ENCODE results near the gene CCNYL1.
"Not testable (repeated sequence)": the region's sequence is repeated elsewhere in the genome, so short reads cannot be mapped to it uniquely, and the experiment has no call there.

The CCNYL1 gene

GRCh38 chr2:207734636-207735512 is 23.4 kb downstream of the CCNYL1 start:
- no peak for DNase-seq (ENCODE audit: low spot score)

- DNase-seq (ENCODE audit: low spot score) = not testable (repeated sequence)
Observed at GRCh38 chr2:207735513-207735859, 24.0 kb downstream of the CCNYL1 start.

- no peak for DNase-seq (ENCODE audit: low spot score)
Observed at GRCh38 chr2:207743514-207743913, 32.1 kb downstream of the CCNYL1 start.

GRCh38 chr2:207744050-207744449 is 32.6 kb downstream of the CCNYL1 start:
- no peak for DNase-seq (ENCODE audit: low spot score)

- DNase-seq (ENCODE audit: low spot score) = no peak
Observed at GRCh38 chr2:207744451-207744850, 33.0 kb downstream of the CCNYL1 start.

- peak; percentile 38 for DNase-seq (ENCODE audit: low spot score)
Observed at GRCh38 chr2:207746131-207746530, 34.7 kb downstream of the CCNYL1 start.

- no peak for DNase-seq (ENCODE audit: low spot score)
Observed at GRCh38 chr2:207747653-207748560, 36.5 kb downstream of the CCNYL1 start.

- DNase-seq (ENCODE audit: low spot score) = no peak
Observed at GRCh38 chr2:207748993-207749392, 37.6 kb downstream of the CCNYL1 start.

GRCh38 chr2:207749873-207750272 is 38.4 kb downstream of the CCNYL1 start:
- no peak for DNase-seq (ENCODE audit: low spot score)

GRCh38 chr2:207750345-207750744 is 38.9 kb downstream of the CCNYL1 start:
- no peak for DNase-seq (ENCODE audit: low spot score)

- DNase-seq (ENCODE audit: low spot score) = no peak
Observed at GRCh38 chr2:207750876-207751275, 39.4 kb downstream of the CCNYL1 start.

- not testable (repeated sequence) for DNase-seq (ENCODE audit: low spot score)
Observed at GRCh38 chr2:207753688-207754087, 42.2 kb downstream of the CCNYL1 start.

GRCh38 chr2:207754498-207755383 is 43.3 kb downstream of the CCNYL1 start:
- DNase-seq (ENCODE audit: low spot score) = no peak

GRCh38 chr2:207758025-207758424 is 46.6 kb downstream of the CCNYL1 start:
- no peak for DNase-seq (ENCODE audit: low spot score)

- no peak for DNase-seq (ENCODE audit: low spot score)
Observed at GRCh38 chr2:207759890-207760289, 48.5 kb downstream of the CCNYL1 start.

GRCh38 chr2:207760453-207760852 is 49.0 kb downstream of the CCNYL1 start:
- no peak for DNase-seq (ENCODE audit: low spot score)

GRCh38 chr2:207761426-207761825 is 50.0 kb downstream of the CCNYL1 start:
- not testable (repeated sequence) for DNase-seq (ENCODE audit: low spot score)

GRCh38 chr2:207762146-207762545 is 50.7 kb downstream of the CCNYL1 start:
- DNase-seq (ENCODE audit: low spot score) = no peak

GRCh38 chr2:207763303-207763917 is 52.0 kb downstream of the CCNYL1 start:
- DNase-seq (ENCODE audit: low spot score) = no peak

GRCh38 chr2:207764096-207764630 is 52.7 kb downstream of the CCNYL1 start:
- no peak for DNase-seq (ENCODE audit: low spot score)

GRCh38 chr2:207765547-207765946 is 54.1 kb downstream of the CCNYL1 start:
- DNase-seq (ENCODE audit: low spot score) = no peak

Data from CD4-positive, alpha-beta T cell treated with Interleukin-2 at 100 ng/mL for 4 hours (primary cell).